ENCODE results near the gene ZMIZ1.

The ZMIZ1 gene

GRCh38 chr10:79107736-79108264 lies 39.0 kb downstream of the ZMIZ1 start:
- H3K4me1 ChIP-seq (ENCODE audit: control insufficient read depth in 1 of 2, insufficient read depth in 2 of 2, low read length in 2 of 2): peaks cover 28 to 32% of the 10 kb centered on the region in 2 donors

GRCh38 chr10:79108728-79109127 lies 40.0 kb downstream of the ZMIZ1 start:
- Histone ChIP-seq H3K27ac (ENCODE audit: low read depth, low read length) (no peak overlapping the region), H3K4me3 (ENCODE audit: low read depth in 1 of 2, low read length in 2 of 2) (no peak overlapping the region), H3K9ac (ENCODE audit: low read depth in 1 of 2, low read length in 2 of 2) (no peak overlapping the region), H3K36me3 (ENCODE audit: control insufficient read depth in 1 of 2, insufficient read depth in 2 of 2, low read length in 2 of 2) (peaks cover 6 to 23% of the 10 kb centered on the region in 2 donors), H3K9me3 (ENCODE audit: control insufficient read depth in 1 of 2, low read length in 2 of 2) (no peaks in the 10 kb centered on the region), H3K4me1 (ENCODE audit: control insufficient read depth in 1 of 2, insufficient read depth in 2 of 2, low read length in 2 of 2) (peaks cover 29 to 30% of the 10 kb centered on the region in 2 donors), H3K27me3 (ENCODE audit: control insufficient read depth in 1 of 2, insufficient read depth in 2 of 2, low read length in 2 of 2) (no peaks in the 10 kb centered on the region)

More at GRCh38 chr10:79107736-79108264, 39.0 kb downstream of the ZMIZ1 start:
- Histone ChIP-seq H3K9ac (ENCODE audit: low read depth in 1 of 2, low read length in 2 of 2) (no peak overlapping the region), H3K27ac (ENCODE audit: low read depth, low read length) (no peak overlapping the region), H3K9me3 (ENCODE audit: control insufficient read depth in 1 of 2, low read length in 2 of 2) (no peaks in the 10 kb centered on the region), H3K4me3 (ENCODE audit: low read depth in 1 of 2, low read length in 2 of 2) (no peak overlapping the region), H3K27me3 (ENCODE audit: control insufficient read depth in 1 of 2, insufficient read depth in 2 of 2, low read length in 2 of 2) (no peaks in the 10 kb centered on the region), H3K36me3 (ENCODE audit: control insufficient read depth in 1 of 2, insufficient read depth in 2 of 2, low read length in 2 of 2) (peaks cover 6 to 17% of the 10 kb centered on the region in 2 donors)

GRCh38 chr10:79111427-79111826 lies 42.7 kb downstream of the ZMIZ1 start:
- no peak overlapping the region for H3K27ac ChIP-seq (ENCODE audit: low read depth, low read length)
- no peak overlapping the region for H3K4me3 ChIP-seq (ENCODE audit: low read depth in 1 of 2, low read length in 2 of 2)
- no peaks in the 10 kb centered on the region for H3K27me3 ChIP-seq (ENCODE audit: control insufficient read depth in 1 of 2, insufficient read depth in 2 of 2, low read length in 2 of 2)
- peaks cover 6 to 23% of the 10 kb centered on the region in 2 donors for H3K36me3 ChIP-seq (ENCODE audit: control insufficient read depth in 1 of 2, insufficient read depth in 2 of 2, low read length in 2 of 2)
- H3K9me3 ChIP-seq (ENCODE audit: control insufficient read depth in 1 of 2, low read length in 2 of 2): no peaks in the 10 kb centered on the region
- H3K4me1 ChIP-seq (ENCODE audit: control insufficient read depth in 1 of 2, insufficient read depth in 2 of 2, low read length in 2 of 2): peaks cover 26 to 27% of the 10 kb centered on the region in 2 donors
- H3K9ac ChIP-seq (ENCODE audit: low read depth in 1 of 2, low read length in 2 of 2): no peak overlapping the region

GRCh38 chr10:79111846-79112614 lies 43.3 kb downstream of the ZMIZ1 start:
- H3K9ac ChIP-seq (ENCODE audit: low read depth in 1 of 2, low read length in 2 of 2): no peak overlapping the region
- H3K4me1 ChIP-seq (ENCODE audit: control insufficient read depth in 1 of 2, insufficient read depth in 2 of 2, low read length in 2 of 2): peaks cover 32 to 33% of the 10 kb centered on the region in 2 donors
- H3K4me3 ChIP-seq (ENCODE audit: low read depth in 1 of 2, low read length in 2 of 2): no peak overlapping the region
- H3K9me3 ChIP-seq (ENCODE audit: control insufficient read depth in 1 of 2, low read length in 2 of 2): no peaks in the 10 kb centered on the region
- no peaks in the 10 kb centered on the region for H3K27me3 ChIP-seq (ENCODE audit: control insufficient read depth in 1 of 2, insufficient read depth in 2 of 2, low read length in 2 of 2)
- no peak overlapping the region for H3K27ac ChIP-seq (ENCODE audit: low read depth, low read length)
- peaks cover 6 to 23% of the 10 kb centered on the region in 2 donors for H3K36me3 ChIP-seq (ENCODE audit: control insufficient read depth in 1 of 2, insufficient read depth in 2 of 2, low read length in 2 of 2)

GRCh38 chr10:79112881-79113431 lies 44.2 kb downstream of the ZMIZ1 start:
- H3K4me1 ChIP-seq (ENCODE audit: control insufficient read depth in 1 of 2, insufficient read depth in 2 of 2, low read length in 2 of 2): peaks cover 35 to 42% of the 10 kb centered on the region in 2 donors
- no peaks in the 10 kb centered on the region for H3K27me3 ChIP-seq (ENCODE audit: control insufficient read depth in 1 of 2, insufficient read depth in 2 of 2, low read length in 2 of 2)
- H3K27ac ChIP-seq (ENCODE audit: low read depth, low read length): no peak overlapping the region
- H3K4me3 ChIP-seq (ENCODE audit: low read depth in 1 of 2, low read length in 2 of 2): no peak overlapping the region
- no peak overlapping the region for H3K9ac ChIP-seq (ENCODE audit: low read depth in 1 of 2, low read length in 2 of 2)
- H3K36me3 ChIP-seq (ENCODE audit: control insufficient read depth in 1 of 2, insufficient read depth in 2 of 2, low read length in 2 of 2): peaks cover 6 to 23% of the 10 kb centered on the region in 2 donors
- H3K9me3 ChIP-seq (ENCODE audit: control insufficient read depth in 1 of 2, low read length in 2 of 2): no peaks in the 10 kb centered on the region

- no peaks in the 10 kb centered on the region for H3K9me3 ChIP-seq (ENCODE audit: control insufficient read depth in 1 of 2, low read length in 2 of 2)
- H3K9ac ChIP-seq (ENCODE audit: low read depth in 1 of 2, low read length in 2 of 2): no peak overlapping the region
- H3K27me3 ChIP-seq (ENCODE audit: control insufficient read depth in 1 of 2, insufficient read depth in 2 of 2, low read length in 2 of 2): no peaks in the 10 kb centered on the region
- H3K4me1 ChIP-seq (ENCODE audit: control insufficient read depth in 1 of 2, insufficient read depth in 2 of 2, low read length in 2 of 2): peaks cover 35 to 43% of the 10 kb centered on the region in 2 donors
- H3K4me3 ChIP-seq (ENCODE audit: low read depth in 1 of 2, low read length in 2 of 2): no peak overlapping the region
- H3K27ac ChIP-seq (ENCODE audit: low read depth, low read length): no peak overlapping the region
- H3K36me3 ChIP-seq (ENCODE audit: control insufficient read depth in 1 of 2, insufficient read depth in 2 of 2, low read length in 2 of 2): peaks cover 6 to 26% of the 10 kb centered on the region in 2 donors
Measured at GRCh38 chr10:79113827-79114226, 45.1 kb downstream of the ZMIZ1 start.

- Histone ChIP-seq H3K27me3 (ENCODE audit: control insufficient read depth in 1 of 2, insufficient read depth in 2 of 2, low read length in 2 of 2) (no peaks in the 10 kb centered on the region), H3K9me3 (ENCODE audit: control insufficient read depth in 1 of 2, low read length in 2 of 2) (no peaks in the 10 kb centered on the region), H3K36me3 (ENCODE audit: control insufficient read depth in 1 of 2, insufficient read depth in 2 of 2, low read length in 2 of 2) (peaks cover 18 to 40% of the 10 kb centered on the region in 2 donors), H3K4me1 (ENCODE audit: control insufficient read depth in 1 of 2, insufficient read depth in 2 of 2, low read length in 2 of 2) (peaks cover 35 to 43% of the 10 kb centered on the region in 2 donors), H3K9ac (ENCODE audit: low read depth in 1 of 2, low read length in 2 of 2) (no peak overlapping the region), H3K27ac (ENCODE audit: low read depth, low read length) (no peak overlapping the region), H3K4me3 (ENCODE audit: low read depth in 1 of 2, low read length in 2 of 2) (no peak overlapping the region)
Measured at GRCh38 chr10:79115302-79115701, 46.5 kb downstream of the ZMIZ1 start.

GRCh38 chr10:79116368-79116767 lies 47.6 kb downstream of the ZMIZ1 start:
- Histone ChIP-seq H3K27ac (ENCODE audit: low read depth, low read length) (no peak overlapping the region), H3K36me3 (ENCODE audit: control insufficient read depth in 1 of 2, insufficient read depth in 2 of 2, low read length in 2 of 2) (peaks cover 21 to 40% of the 10 kb centered on the region in 2 donors), H3K27me3 (ENCODE audit: control insufficient read depth in 1 of 2, insufficient read depth in 2 of 2, low read length in 2 of 2) (no peaks in the 10 kb centered on the region), H3K4me3 (ENCODE audit: low read depth in 1 of 2, low read length in 2 of 2) (no peak overlapping the region), H3K4me1 (ENCODE audit: control insufficient read depth in 1 of 2, insufficient read depth in 2 of 2, low read length in 2 of 2) (peaks cover 35 to 39% of the 10 kb centered on the region in 2 donors), H3K9ac (ENCODE audit: low read depth in 1 of 2, low read length in 2 of 2) (no peak overlapping the region), H3K9me3 (ENCODE audit: control insufficient read depth in 1 of 2, low read length in 2 of 2) (no peaks in the 10 kb centered on the region)

- H3K36me3 ChIP-seq (ENCODE audit: control insufficient read depth in 1 of 2, insufficient read depth in 2 of 2, low read length in 2 of 2): peaks cover 24 to 41% of the 10 kb centered on the region in 2 donors
- no peaks in the 10 kb centered on the region for H3K27me3 ChIP-seq (ENCODE audit: control insufficient read depth in 1 of 2, insufficient read depth in 2 of 2, low read length in 2 of 2)
- no peak overlapping the region for H3K27ac ChIP-seq (ENCODE audit: low read depth, low read length)
- no peak overlapping the region for H3K4me3 ChIP-seq (ENCODE audit: low read depth in 1 of 2, low read length in 2 of 2)
- H3K9ac ChIP-seq (ENCODE audit: low read depth in 1 of 2, low read length in 2 of 2): peak overlapping the region in 1 of 2 donors; percentile 10
- no peaks in the 10 kb centered on the region for H3K9me3 ChIP-seq (ENCODE audit: control insufficient read depth in 1 of 2, low read length in 2 of 2)
- peaks cover 35 to 39% of the 10 kb centered on the region in 2 donors for H3K4me1 ChIP-seq (ENCODE audit: control insufficient read depth in 1 of 2, insufficient read depth in 2 of 2, low read length in 2 of 2)
Measured at GRCh38 chr10:79116801-79117723, 48.3 kb downstream of the ZMIZ1 start.
